Activated CD4-positive, alpha-beta T cell treated with anti-CD3 and anti-CD28 coated beads for 36 hours (primary cell): ENCODE data around the gene MAPK12. TPM values are rescaled to one million over a fixed set of nuclear protein-coding genes. Genes with fewer than 3 reads are reported as not detected.
A peak's percentile ranks its signal among the peaks of the same experiment; 100 is the strongest.

Experiments
- ATAC-seq: fragments of 200-7000 bp; cut with Tn5 transposase; one replicate; pipeline ENCODE4 v1.10.0; 2021; ENCODE audit warnings: mild to moderate bottlenecking, moderate library complexity
- CTCF ChIA-PET: fragments of 350-600 bp; sonication (Branson Sonifier 250); formaldehyde crosslinking; loops from one replicate; lab custom pipeline; 2021; ENCODE audit warnings: antibody characterized with exemption; lab: Charles Lee
- POLR2A ChIA-PET: fragments of 350-600 bp; sonication (Branson Sonifier 250); formaldehyde crosslinking; loops from one replicate; lab custom pipeline; 2021; ENCODE audit warnings: antibody characterized with exemption, inconsistent platforms; lab: Charles Lee
- DNase-seq: peaks from one replicate; pipeline ENCODE4 v3.0.0-alpha.2; 2020
- H3K27ac Mint-ChIP-seq: one replicate; pipeline ENCODE4 v1.8.0; 2021; ENCODE audit warnings: mixed read lengths
- H3K27me3 Mint-ChIP-seq: one replicate; pipeline ENCODE4 v1.8.0; 2021; ENCODE audit warnings: mixed read lengths
- H3K36me3 Mint-ChIP-seq: one replicate; pipeline ENCODE4 v1.8.0; 2021; ENCODE audit warnings: low read depth, mixed read lengths
- H3K4me1 Mint-ChIP-seq: one replicate; pipeline ENCODE4 v1.8.0; 2021; ENCODE audit warnings: mixed read lengths
- H3K4me3 Mint-ChIP-seq: one replicate; pipeline ENCODE4 v1.8.0; 2021; ENCODE audit warnings: mild to moderate bottlenecking, moderate library complexity, mixed read lengths
- H3K9me3 Mint-ChIP-seq: one replicate; pipeline ENCODE4 v1.8.0; 2021; ENCODE audit warnings: low read depth, mixed read lengths
- intact Hi-C, 2 experiments: fragments of 100-400 bp; cut with DNase I in 1 of 2; cut with micrococcal nuclease in 1 of 2; formaldehyde crosslinking; loops; one replicate each; pipeline versions ENCODE4 v1.14.2 to v1.15.1; 2022 to 2024; cut with DNase I, micrococcal nuclease
- total RNA-seq, 2 experiments: library from RNA; stranded (reverse); gene quantifications; one replicate each; pipeline ENCODE4 v1.2.3, GENCODE V29; 2021

The MAPK12 gene
- total RNA-seq, 2 experiments from 2014 or later: 5.4 to 8.1 TPM

DNA sequence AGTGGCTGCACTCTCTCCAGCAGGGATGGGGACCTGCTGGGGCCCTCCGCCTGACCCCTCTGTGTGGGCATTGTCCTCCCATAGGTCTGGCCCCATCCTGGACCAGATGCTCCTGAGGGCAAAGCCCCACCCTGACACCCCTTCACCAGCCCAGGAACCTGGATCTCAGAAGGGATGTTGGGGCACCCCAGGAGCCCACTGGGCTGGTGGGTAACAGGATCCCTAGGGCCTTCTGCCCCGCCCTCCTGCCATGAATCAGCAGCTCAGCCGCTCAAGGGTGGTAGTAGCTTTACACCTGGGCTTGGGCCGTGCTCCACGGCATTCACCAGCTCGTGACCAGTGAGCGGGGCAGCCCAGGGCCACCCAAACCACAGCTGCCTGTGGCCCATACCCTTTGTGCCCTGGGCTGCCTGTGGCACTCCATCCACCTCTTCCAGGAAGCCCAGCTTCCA lies 1.0 kb upstream of the MAPK12 start:
- intact Hi-C loops: no loop called here
- H3K36me3 Mint-ChIP-seq: no peaks in the 10 kb centered on the region
- POLR2A ChIA-PET: no interaction called here

DNA sequence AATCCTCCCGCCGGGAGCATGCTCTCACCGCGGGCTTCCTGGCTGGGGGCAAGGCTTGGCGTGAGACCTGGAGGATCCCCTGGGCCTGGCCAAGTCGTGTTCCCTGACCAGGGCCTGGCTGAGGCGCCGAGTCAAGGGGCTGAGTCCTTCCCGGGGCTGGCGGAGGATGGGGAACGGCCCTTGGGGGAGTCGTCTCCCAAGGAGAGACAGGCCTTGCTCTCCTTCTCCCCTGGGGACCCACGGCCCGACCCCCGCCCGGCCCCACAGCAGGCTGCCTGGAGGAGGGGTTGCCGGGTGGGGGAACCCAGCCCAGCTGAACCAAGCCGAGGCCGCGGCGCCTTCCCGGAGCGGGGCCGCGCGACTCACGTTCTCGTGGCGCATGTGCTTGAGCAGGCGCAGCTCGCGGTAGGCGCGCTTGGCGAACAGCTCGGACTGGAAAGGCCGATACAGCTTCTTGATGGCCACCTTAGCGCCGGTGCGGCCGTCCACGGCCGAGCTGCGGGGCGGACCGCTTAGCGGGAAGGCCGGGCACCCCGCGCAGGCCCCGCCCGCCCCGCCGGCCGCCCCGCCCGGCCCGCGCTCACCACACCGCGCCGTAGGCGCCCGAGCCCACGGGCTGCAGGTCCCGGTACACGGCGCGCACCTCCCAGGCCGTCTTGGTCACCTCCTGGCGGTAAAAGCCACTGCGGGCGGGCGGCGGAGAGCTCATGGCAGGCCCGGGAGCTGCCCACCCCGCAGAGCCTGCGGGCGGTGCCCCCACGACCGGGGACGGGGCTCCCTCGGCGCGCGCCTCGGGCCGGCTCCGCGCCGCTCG lies 475 bp downstream of the MAPK12 start:
- intact Hi-C loops: no loop called here
- Mint-ChIP-seq H3K27me3 (peaks cover 14% of the 10 kb centered on the region), H3K27ac (no peak overlapping the region), H3K9me3 (no peaks in the 10 kb centered on the region), H3K36me3 (no peaks in the 10 kb centered on the region), H3K4me3 (peak overlapping the region; percentile 48), H3K4me1 (peaks cover 5% of the 10 kb centered on the region)
- ChIA-PET CTCF (interaction anchor here (0.5 to 0.7 kb wide), 2 partner anchors 9 to 24 kb away, joined by 3 read pairs; no protein-coding TSS in a partner anchor), POLR2A (no interaction called here)
- DNase-seq (peak; percentile 64), ATAC-seq (peak; percentile 52)

More for the DNA sequence above, 1.0 kb upstream of the MAPK12 start:
- Mint-ChIP-seq H3K27ac (no peak overlapping the region), H3K4me1 (peaks cover 5% of the 10 kb centered on the region), H3K27me3 (peaks cover 14% of the 10 kb centered on the region), H3K9me3 (no peaks in the 10 kb centered on the region), H3K4me3 (peak overlapping the region; percentile 54)
- CTCF ChIA-PET: interaction anchor here (1.1 kb wide), 1 partner anchor 10 kb away, joined by 3 read pairs; no protein-coding TSS in a partner anchor
- DNase-seq (peak; percentile 47), ATAC-seq (peak; percentile 36)

DNA sequence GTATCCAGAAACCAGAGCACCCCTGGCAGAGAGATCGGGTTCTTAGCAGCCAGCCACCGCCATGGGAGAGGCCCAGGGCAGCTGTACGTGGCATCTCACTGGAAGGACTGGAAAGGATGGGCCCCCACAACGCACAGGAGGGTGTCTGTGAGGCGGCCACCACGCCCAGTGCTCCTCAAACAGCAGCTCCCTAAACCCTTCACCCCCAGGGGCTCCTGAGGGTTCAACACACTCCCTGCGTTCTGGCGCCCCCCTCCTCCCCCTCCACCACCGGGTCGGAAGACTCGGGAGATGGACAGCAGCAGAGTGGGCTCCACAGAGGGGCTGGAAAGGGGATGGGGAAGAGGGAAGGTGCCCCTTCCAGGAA lies 1.1 kb downstream of the MAPK12 start:
- DNase-seq (no peak), ATAC-seq (no peak)
- intact Hi-C loops: no loop called here
- H3K27ac Mint-ChIP-seq: no peak overlapping the region
- CTCF ChIA-PET: interaction anchor here (0.5 kb wide), 1 partner anchor 23 kb away, joined by 3 read pairs; no protein-coding TSS in a partner anchor
- POLR2A ChIA-PET: no interaction called here
- peaks cover 5% of the 10 kb centered on the region for H3K4me1 Mint-ChIP-seq
- peak overlapping the region; percentile 48 for H3K4me3 Mint-ChIP-seq
- no peaks in the 10 kb centered on the region for H3K36me3 Mint-ChIP-seq
- H3K9me3 Mint-ChIP-seq: no peaks in the 10 kb centered on the region
- peaks cover 14% of the 10 kb centered on the region for H3K27me3 Mint-ChIP-seq

DNA sequence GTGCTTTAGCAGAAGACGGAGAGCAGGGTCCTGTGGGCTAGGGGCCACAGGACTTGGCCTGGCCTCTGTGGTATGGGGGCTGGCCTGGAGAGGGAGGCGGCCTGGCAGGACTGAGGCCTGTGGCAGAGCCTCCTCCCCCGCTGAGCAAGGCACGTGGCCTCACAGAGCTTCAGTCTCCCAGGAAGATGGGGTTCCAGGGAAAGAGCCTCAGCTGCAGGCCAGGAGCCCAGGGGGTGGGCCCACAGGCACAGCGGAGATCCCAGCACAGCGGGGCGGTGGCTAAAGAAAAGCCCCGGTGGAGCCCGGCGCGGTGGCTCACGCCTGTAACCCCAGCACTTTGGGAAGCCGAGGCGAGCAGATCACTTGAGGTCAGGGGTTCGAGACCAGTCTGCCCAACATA lies 2.2 kb downstream of the MAPK12 start:
- Mint-ChIP-seq H3K36me3 (no peaks in the 10 kb centered on the region), H3K4me1 (peaks cover 5% of the 10 kb centered on the region), H3K9me3 (no peaks in the 10 kb centered on the region), H3K4me3 (no peak overlapping the region), H3K27ac (no peak overlapping the region), H3K27me3 (peaks cover 14% of the 10 kb centered on the region)
- intact Hi-C loops: no loop called here
- ATAC-seq: no peak
- CTCF ChIA-PET: interaction anchor here (0.6 kb wide), 1 partner anchor 14 kb away, joined by 3 read pairs; no protein-coding TSS in a partner anchor
- no peak for DNase-seq
- POLR2A ChIA-PET: interaction anchor here (0.6 kb wide), 1 partner anchor 83 kb away, joined by 3 read pairs; no protein-coding TSS in a partner anchor

DNA sequence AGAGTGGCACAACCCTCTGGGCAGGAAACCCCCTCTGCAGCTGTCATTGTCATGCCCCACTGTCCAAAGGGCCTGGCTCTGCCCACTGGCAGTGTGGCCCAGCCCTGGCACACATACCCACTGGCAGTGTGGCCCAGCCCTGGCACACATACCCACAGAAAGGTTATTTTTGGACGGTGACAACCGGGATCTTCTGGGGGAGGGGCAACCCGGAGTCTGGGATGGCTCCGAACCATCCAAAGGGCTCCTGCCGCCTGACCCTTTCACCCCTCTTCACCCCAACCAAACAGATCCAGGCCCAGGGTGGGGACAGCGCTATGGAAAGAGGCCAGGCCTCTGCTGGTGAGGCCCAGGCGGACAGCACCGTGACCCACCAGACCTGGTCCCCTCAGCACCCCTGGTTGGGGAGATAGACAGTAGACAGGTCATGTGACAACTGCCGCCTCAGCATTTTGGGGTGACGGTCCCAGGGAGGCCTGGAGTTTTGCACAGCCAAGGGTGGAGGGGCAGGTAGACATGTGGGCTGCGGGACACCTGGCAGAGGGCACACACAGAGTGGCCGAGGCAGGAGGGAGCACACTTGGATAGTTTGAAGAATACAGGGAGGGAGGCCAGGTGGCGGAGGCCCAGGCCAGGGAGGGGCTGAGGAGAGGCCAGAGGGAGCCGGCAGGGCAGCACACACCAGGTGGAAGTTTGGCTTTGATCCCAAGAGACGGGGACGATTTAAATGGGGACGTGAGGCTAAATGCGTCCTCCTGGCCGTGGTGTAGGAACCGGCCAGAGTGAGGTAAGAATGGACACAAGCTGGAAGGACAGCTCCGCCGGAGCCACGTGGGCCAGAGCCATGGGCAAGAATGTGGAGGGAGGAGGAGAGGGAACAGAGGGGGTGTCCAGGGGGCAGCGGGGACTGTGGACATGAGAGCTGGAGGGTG lies 2.9 kb downstream of the MAPK12 start:
- H3K36me3 Mint-ChIP-seq: no peaks in the 10 kb centered on the region
- peaks cover 5% of the 10 kb centered on the region for H3K4me1 Mint-ChIP-seq
- ChIA-PET CTCF (no interaction called here), POLR2A (interaction anchor here (0.6 kb wide), 1 partner anchor 83 kb away, joined by 3 read pairs; no protein-coding TSS in a partner anchor)
- DNase-seq: no peak
- no peaks in the 10 kb centered on the region for H3K9me3 Mint-ChIP-seq
- ATAC-seq: no peak
- H3K27me3 Mint-ChIP-seq: peaks cover 14% of the 10 kb centered on the region
- H3K27ac Mint-ChIP-seq: no peak overlapping the region
- intact Hi-C loops: no loop called here
- no peak overlapping the region for H3K4me3 Mint-ChIP-seq

DNA sequence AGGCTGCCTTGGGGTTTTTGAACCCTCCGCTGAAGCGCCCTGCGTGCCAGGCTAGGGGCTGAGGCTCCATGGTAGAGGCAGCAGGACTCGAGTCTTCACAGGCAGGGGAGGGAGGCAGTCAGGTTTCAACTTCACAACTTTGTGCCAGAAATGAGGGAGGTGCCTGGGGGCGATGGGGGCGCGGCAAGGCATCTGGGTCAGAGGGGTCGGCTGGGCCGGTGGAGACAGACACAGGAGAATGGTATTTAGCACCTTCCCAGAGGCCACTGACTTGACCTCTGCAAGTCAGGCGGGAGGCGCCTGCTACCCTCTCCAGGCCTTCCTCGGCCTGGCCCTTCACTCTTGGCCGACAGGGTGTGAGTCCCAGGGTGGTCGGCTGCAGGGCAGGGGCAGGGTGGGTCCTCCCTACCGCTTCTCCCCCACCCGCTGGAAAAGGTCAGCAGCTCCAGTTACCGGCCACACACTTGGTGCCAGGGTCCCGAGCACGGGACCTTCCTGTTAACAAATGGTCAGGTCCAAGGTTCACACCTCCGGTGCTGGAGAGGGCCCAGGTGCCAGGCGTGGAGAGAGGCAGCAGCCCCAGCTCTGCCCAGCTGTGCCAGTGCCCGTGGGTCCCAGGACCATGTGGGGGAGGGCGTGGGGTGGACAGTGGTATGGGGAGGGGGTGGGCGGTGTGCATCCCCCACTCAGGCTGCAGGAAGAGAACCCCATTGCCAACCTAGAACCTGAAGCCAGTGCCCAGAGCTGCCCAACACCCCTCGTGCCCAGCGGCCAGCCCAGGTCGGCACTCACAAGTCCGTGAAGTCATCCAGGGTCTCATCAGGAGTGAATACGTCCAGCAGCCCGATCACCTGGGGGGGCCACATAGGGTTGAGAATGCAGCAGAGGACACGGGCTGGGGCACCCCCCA lies 3.8 kb downstream of the MAPK12 start:
- H3K27ac Mint-ChIP-seq: no peak overlapping the region
- peaks cover 5% of the 10 kb centered on the region for H3K4me1 Mint-ChIP-seq
- peaks cover 14% of the 10 kb centered on the region for H3K27me3 Mint-ChIP-seq
- DNase-seq: no peak
- no peaks in the 10 kb centered on the region for H3K36me3 Mint-ChIP-seq
- CTCF ChIA-PET: no interaction called here
- H3K4me3 Mint-ChIP-seq: no peak overlapping the region
- no peak for ATAC-seq
- POLR2A ChIA-PET: no interaction called here
- intact Hi-C loops: no loop called here
- no peaks in the 10 kb centered on the region for H3K9me3 Mint-ChIP-seq

DNA sequence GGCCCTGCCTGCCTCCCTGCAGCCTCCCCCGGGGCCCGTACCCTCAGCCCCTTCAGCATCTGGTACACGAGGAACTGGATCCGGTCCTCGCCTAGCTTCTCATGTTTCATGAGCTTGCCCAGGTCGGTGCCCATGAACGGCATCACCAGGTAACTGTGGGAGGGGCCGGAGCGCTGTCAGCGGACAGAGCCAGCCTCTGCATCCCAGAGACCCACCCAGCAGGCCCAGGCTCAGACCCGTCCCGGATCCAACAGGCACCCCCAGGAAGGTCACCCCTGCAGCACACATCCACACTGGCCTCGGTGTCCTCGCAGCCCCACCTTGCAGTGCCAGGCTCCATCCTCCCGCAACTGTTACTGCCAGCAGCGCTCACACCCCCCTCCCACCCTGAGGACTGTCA lies 4.4 kb downstream of the MAPK12 start:
- ChIA-PET POLR2A (no interaction called here), CTCF (no interaction called here)
- intact Hi-C loops: no loop called here
- Mint-ChIP-seq H3K36me3 (no peaks in the 10 kb centered on the region), H3K27ac (no peak overlapping the region), H3K4me3 (no peak overlapping the region), H3K4me1 (peaks cover under 1% of the 10 kb centered on the region), H3K9me3 (no peaks in the 10 kb centered on the region), H3K27me3 (peaks cover 10% of the 10 kb centered on the region)
- DNase-seq (no peak), ATAC-seq (no peak)

DNA sequence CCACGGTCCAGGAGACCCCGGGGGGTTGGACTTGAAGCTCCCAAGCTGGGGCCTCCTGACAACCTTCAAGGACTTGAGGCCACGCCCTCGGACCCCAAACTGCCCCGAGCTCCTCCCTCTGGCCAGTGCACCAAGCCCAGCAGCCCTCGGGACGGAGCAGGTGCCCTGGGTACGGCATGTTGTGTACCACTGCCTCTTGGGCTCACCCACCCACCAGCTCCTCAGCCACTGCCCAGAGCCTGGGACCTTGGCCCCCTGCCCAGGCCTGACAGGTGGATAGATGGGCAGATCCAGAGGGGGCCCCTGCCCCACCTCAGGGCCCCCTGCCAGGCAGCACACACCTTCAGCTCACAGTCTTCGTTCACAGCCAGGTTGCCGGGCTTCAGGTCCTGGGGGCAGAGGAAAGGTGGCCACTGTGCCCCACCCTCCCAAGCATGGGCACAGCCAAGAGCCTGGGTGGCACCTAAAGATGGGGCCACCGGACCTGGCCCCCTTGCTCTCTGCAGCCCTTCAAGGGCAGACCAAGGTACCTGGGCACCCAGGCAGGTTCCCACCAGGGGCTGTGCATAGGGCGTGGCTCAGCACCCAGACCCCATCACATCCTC lies 5.1 kb downstream of the MAPK12 start:
- CTCF ChIA-PET: no interaction called here

DNA sequence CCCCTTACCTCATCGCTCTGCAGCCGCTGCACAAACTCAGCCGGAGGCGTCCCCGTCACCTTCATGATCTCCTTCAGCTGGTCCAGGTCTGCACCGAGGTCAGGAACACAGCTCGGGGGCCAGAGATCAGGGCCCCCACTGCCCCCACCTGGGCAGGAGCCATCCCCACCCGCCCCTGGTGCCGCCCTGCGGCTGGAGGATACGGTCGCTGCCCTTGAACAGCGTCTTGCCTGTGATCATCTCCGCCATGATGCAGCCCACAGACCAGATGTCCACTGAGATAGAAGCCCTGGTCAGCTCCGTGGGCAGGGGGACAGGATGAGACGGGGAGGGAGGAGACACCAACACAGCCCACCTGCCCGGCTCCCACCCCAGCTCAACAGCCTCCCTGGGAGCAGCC lies 5.9 kb downstream of the MAPK12 start:
- intact Hi-C loops: no loop called here
- POLR2A ChIA-PET: interaction anchor here (0.6 kb wide), 2 partner anchors 130 to 268 kb away, joined by 3 to 7 read pairs; no protein-coding TSS in a partner anchor
- CTCF ChIA-PET: no interaction called here
- no peak for ATAC-seq
- peaks cover 4% of the 10 kb centered on the region for H3K4me1 Mint-ChIP-seq
- no peak for DNase-seq
- H3K36me3 Mint-ChIP-seq: peaks cover 1% of the 10 kb centered on the region
- H3K27me3 Mint-ChIP-seq: peaks cover 9% of the 10 kb centered on the region
- H3K4me3 Mint-ChIP-seq: no peak overlapping the region
- no peak overlapping the region for H3K27ac Mint-ChIP-seq
- no peaks in the 10 kb centered on the region for H3K9me3 Mint-ChIP-seq

More for the DNA sequence above, 5.1 kb downstream of the MAPK12 start:
- Mint-ChIP-seq H3K27ac (no peak overlapping the region), H3K4me1 (peaks cover 2% of the 10 kb centered on the region), H3K4me3 (no peak overlapping the region), H3K9me3 (no peaks in the 10 kb centered on the region), H3K27me3 (peaks cover 9% of the 10 kb centered on the region), H3K36me3 (no peaks in the 10 kb centered on the region)
- intact Hi-C loops: no loop called here
- no peak for ATAC-seq
- POLR2A ChIA-PET: interaction anchor here (0.6 kb wide), 2 partner anchors 129 to 267 kb away, joined by 3 to 7 read pairs; no protein-coding TSS in a partner anchor
- DNase-seq: no peak

DNA sequence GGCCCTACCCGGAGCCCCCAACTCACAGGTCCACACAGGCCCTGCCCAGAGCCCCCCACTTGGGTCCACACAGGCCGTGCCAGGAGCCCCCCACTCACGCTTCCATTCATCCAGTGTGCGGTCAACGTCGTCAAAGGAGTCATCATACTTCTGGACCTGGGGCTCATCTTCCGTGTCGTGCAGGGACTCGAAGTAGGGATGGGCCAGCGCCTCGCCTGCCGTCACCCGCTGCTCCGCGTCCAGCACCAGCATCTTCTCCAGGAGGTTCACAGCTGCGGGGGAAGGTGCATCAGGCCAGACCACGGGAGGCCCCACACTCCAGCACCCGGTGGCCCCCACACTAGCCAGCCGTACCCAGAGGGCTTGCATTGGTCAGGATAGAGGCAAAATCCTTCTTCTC lies 6.4 kb downstream of the MAPK12 start:
- H3K27ac Mint-ChIP-seq: no peak overlapping the region
- ATAC-seq (no peak), DNase-seq (no peak)
- no peak overlapping the region for H3K4me3 Mint-ChIP-seq
- ChIA-PET POLR2A (no interaction called here), CTCF (interaction anchor here (0.6 kb wide), 1 partner anchor 13 kb away, joined by 3 read pairs; no protein-coding TSS in a partner anchor)
- peaks cover 7% of the 10 kb centered on the region for H3K4me1 Mint-ChIP-seq
- H3K9me3 Mint-ChIP-seq: no peaks in the 10 kb centered on the region
- peaks cover 8% of the 10 kb centered on the region for H3K27me3 Mint-ChIP-seq
- peaks cover 1% of the 10 kb centered on the region for H3K36me3 Mint-ChIP-seq
- intact Hi-C loops: no loop called here
